NB4 (cell line): ENCODE data around the gene LAMB1.

Source experiments
- MYC ChIP-seq: IDR thresholded peaks from 2 replicates; pipeline ENCODE4 v1.6.1; 2011; ENCODE audit warnings: low read depth, low read length
- POLR2A ChIP-seq: IDR thresholded peaks from 2 replicates; pipeline ENCODE4 v1.6.1; 2011; ENCODE audit warnings: mild to moderate bottlenecking; ENCODE audit not compliant: insufficient read length; ENCODE audit errors: extremely low read depth
- TF ChIP-seq, protein P1 (sequence below): IDR thresholded peaks from one replicate; pipeline ENCODE4 v1.5.1; 2012; ENCODE audit warnings: low read depth, low read length
- TF ChIP-seq, protein P2 (sequence below): IDR thresholded peaks from 2 replicates; pipeline ENCODE4 v1.6.1; 2011; ENCODE audit warnings: low read depth, low read length

DNA sequence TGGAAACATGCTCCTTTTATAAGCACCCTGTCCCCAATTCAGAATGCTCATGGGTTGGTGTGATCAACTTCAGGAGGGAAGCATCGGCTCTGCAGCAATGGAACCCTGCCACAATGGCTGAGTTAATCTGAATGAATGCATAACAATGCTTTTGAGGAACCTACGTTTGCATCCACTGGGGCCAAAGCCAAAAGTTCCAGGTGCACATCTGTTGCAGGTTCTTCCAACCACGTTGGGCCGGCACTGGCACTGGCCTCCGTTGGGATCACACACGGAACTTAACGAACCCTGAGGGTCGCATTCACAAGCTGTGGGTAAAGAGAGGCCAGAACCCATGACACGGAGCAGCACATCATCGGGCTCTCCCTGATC is 43.4 kb downstream of the LAMB1 start:
- TF ChIP-seq, protein P1, sequence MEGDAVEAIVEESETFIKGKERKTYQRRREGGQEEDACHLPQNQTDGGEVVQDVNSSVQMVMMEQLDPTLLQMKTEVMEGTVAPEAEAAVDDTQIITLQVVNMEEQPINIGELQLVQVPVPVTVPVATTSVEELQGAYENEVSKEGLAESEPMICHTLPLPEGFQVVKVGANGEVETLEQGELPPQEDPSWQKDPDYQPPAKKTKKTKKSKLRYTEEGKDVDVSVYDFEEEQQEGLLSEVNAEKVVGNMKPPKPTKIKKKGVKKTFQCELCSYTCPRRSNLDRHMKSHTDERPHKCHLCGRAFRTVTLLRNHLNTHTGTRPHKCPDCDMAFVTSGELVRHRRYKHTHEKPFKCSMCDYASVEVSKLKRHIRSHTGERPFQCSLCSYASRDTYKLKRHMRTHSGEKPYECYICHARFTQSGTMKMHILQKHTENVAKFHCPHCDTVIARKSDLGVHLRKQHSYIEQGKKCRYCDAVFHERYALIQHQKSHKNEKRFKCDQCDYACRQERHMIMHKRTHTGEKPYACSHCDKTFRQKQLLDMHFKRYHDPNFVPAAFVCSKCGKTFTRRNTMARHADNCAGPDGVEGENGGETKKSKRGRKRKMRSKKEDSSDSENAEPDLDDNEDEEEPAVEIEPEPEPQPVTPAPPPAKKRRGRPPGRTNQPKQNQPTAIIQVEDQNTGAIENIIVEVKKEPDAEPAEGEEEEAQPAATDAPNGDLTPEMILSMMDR: no peak
- TF ChIP-seq MYC (no peak), POLR2A (no peak)
- TF ChIP-seq, protein P2, sequence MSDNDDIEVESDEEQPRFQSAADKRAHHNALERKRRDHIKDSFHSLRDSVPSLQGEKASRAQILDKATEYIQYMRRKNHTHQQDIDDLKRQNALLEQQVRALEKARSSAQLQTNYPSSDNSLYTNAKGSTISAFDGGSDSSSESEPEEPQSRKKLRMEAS: no peak
